SU-DHL-6 (cell line): ENCODE measurements around the gene RABEP1.

ENCODE experiments used
- EZH2phosphoT487 ChIP-seq: fragments of 200-600 bp; sonication (generic), shearing (Covaris generic); conservative IDR thresholded peaks from 2 replicates; pipeline ENCODE4 v1.6.1; 2018; ENCODE audit warnings: mild to moderate bottlenecking, antibody characterized with exemption, low read length, moderate library complexity, mixed read lengths
- TF ChIP-seq, protein P1 (sequence below): fragments of 200-600 bp; sonication (generic); IDR thresholded peaks from one replicate; pipeline ENCODE4 v1.5.1; 2017; ENCODE audit warnings: antibody characterized with exemption, mild to moderate bottlenecking, low read length, moderate library complexity; ENCODE audit not compliant: insufficient read depth, poor library complexity, severe bottlenecking

DNA sequence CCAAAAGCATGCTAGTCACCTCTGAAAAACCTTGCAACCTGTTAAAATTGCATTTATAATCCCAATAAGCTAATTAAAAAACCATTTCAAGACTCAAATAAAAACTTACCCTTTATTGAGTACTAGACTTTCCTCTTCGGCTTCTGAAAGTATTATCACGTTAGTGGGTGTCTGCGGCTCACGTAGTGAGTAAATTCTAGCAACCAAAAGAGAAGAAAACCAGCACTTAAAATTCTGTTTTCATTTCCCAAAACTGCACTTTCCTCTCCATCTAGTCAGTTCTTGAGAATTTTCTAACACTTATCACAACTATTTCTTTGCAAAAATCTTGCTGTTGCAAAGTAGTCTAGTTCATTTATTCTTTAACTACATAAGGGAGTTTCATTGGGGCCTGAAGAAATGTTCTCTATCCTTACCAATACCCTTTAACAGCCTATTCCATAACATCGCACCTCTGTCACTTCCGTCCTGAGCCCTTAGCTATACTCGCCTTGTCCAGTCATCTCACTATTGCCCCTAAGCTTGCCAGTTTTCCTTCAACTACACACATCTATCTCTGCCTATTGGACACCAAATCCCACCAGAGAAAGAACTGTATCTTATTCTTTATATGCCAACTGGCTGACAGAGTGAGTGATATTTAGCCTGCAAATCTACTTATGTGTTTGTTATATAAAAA, 128.6 kb downstream of the RABEP1 start:
- TF ChIP-seq EZH2phosphoT487: no peak
- TF ChIP-seq, protein P1, sequence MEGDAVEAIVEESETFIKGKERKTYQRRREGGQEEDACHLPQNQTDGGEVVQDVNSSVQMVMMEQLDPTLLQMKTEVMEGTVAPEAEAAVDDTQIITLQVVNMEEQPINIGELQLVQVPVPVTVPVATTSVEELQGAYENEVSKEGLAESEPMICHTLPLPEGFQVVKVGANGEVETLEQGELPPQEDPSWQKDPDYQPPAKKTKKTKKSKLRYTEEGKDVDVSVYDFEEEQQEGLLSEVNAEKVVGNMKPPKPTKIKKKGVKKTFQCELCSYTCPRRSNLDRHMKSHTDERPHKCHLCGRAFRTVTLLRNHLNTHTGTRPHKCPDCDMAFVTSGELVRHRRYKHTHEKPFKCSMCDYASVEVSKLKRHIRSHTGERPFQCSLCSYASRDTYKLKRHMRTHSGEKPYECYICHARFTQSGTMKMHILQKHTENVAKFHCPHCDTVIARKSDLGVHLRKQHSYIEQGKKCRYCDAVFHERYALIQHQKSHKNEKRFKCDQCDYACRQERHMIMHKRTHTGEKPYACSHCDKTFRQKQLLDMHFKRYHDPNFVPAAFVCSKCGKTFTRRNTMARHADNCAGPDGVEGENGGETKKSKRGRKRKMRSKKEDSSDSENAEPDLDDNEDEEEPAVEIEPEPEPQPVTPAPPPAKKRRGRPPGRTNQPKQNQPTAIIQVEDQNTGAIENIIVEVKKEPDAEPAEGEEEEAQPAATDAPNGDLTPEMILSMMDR: no peak
